AG09319 (cell line): Measurements from ENCODE around the gene G2E3.

ENCODE experiments used
- DNase-seq: peaks from one replicate; pipeline ENCODE4 v3.0.0-alpha.2; 2010; ENCODE audit warnings: low read depth; ENCODE audit errors: extremely low read depth
- TF ChIP-seq, protein P1 (sequence below): IDR thresholded peaks from 2 replicates; pipeline ENCODE4 v1.5.1; 2011; ENCODE audit warnings: low read depth, mild to moderate bottlenecking, inconsistent platforms, low read length, moderate library complexity

Gene G2E3, protein sequence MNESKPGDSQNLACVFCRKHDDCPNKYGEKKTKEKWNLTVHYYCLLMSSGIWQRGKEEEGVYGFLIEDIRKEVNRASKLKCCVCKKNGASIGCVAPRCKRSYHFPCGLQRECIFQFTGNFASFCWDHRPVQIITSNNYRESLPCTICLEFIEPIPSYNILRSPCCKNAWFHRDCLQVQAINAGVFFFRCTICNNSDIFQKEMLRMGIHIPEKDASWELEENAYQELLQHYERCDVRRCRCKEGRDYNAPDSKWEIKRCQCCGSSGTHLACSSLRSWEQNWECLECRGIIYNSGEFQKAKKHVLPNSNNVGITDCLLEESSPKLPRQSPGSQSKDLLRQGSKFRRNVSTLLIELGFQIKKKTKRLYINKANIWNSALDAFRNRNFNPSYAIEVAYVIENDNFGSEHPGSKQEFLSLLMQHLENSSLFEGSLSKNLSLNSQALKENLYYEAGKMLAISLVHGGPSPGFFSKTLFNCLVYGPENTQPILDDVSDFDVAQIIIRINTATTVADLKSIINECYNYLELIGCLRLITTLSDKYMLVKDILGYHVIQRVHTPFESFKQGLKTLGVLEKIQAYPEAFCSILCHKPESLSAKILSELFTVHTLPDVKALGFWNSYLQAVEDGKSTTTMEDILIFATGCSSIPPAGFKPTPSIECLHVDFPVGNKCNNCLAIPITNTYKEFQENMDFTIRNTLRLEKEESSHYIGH

GRCh38 chr14:30558675-30559555, at the start of gene G2E3:
TSS of gene G2E3 (plus strand) at chr14:30559158. CDS start at chr14:30581080, 21,922 bp downstream.
- DNase-seq: no peak
- TF ChIP-seq, protein P1, sequence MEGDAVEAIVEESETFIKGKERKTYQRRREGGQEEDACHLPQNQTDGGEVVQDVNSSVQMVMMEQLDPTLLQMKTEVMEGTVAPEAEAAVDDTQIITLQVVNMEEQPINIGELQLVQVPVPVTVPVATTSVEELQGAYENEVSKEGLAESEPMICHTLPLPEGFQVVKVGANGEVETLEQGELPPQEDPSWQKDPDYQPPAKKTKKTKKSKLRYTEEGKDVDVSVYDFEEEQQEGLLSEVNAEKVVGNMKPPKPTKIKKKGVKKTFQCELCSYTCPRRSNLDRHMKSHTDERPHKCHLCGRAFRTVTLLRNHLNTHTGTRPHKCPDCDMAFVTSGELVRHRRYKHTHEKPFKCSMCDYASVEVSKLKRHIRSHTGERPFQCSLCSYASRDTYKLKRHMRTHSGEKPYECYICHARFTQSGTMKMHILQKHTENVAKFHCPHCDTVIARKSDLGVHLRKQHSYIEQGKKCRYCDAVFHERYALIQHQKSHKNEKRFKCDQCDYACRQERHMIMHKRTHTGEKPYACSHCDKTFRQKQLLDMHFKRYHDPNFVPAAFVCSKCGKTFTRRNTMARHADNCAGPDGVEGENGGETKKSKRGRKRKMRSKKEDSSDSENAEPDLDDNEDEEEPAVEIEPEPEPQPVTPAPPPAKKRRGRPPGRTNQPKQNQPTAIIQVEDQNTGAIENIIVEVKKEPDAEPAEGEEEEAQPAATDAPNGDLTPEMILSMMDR: no peak

GRCh38 chr14:30517737-30518136, 41.2 kb upstream of the G2E3 start:
- TF ChIP-seq, protein P1: no peak
- DNase-seq: no peak

DNA sequence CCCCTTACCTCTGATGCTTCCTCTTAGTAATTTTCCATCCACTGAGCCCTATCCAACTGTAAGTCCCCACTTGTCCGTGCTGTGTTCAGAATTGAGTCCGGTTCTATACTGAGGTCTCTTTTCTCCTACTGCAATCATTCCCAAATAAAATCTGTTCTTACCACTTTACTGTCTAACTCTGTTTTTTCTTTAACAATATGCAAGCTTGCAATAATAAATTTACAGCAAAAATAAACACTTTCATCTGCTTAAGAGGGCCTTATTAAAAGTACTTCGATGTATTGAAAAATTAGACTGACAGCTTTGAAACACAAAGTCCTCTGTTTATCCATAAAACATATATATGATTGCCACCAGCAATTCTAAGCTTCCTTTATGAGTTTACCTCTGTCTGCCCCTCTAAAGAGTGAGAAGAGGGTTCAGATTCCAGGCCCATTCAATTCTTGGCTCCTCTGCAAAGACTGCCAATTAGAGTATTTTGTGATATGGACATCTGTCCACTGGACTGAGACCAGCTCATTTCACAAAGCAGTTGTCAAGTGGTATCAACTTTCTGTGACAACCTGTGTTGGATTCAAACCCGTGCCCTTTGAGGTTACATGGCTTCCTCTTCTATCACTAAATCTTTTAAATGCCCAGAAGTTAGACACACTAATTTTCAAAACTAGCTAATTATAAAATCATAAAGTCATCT, 39.9 kb upstream of the G2E3 start:
- TF ChIP-seq, protein P1: no peak
- DNase-seq: no peak

DNA sequence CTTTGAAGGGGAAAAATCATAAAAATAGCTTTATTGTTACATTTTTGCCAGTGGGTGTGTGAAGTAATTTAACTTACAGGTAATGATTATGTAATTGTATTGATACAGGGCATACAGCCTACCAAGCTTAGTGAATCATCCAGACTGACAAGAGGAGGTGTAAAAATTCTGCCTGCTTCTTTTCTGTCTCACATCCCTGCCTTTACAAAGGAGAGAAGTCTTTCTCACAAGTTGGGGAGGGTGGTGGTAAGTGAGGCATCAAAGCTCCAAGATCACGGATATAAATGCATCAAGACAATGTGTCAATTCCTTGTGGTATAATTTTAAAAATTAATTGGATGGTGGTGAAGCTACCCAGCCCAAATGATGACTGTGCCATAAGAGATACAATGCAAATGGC, 39.0 kb upstream of the G2E3 start:
- TF ChIP-seq, protein P1: no peak
- DNase-seq: no peak

DNA sequence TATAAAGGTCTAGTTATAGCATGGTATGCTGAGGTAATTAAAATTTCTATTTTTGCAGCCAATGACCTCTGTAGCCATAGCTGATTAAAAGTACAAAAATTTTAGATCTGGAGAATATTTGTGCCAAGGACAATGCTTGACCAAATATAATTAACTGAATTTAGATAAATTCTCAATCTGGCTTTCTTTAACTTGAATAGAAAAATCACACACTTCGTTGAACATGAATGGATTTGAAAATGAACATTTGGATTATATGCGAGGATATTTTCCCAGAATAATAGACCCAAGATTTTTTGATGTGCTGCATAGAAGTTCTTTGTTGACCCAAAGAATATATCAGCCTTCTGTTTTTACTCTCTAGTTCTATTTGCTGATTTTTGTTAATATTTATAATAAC, 38.4 kb upstream of the G2E3 start:
- DNase-seq: no peak
- TF ChIP-seq, protein P1: no peak

GRCh38 chr14:30521899-30522736, 36.8 kb upstream of the G2E3 start:
- peak; percentile 2 for DNase-seq
- TF ChIP-seq, protein P1: peak; percentile 75
